IPS-11a (cell line): ENCODE results near the gene THRAP3.
"Not testable (repeated sequence)": the region's sequence is repeated elsewhere in the genome, so short reads cannot be mapped to it uniquely, and the experiment has no call there.

Source experiments
- H3K4me3 ChIP-seq: one replicate; pipeline ENCODE4 v1.5.1; 2013; ENCODE audit warnings: low read depth, low read length, control low read depth

The THRAP3 gene

GRCh38 chr1:36223996-36224536 is at the start of gene THRAP3:
THRAP3 (plus strand) TSS chr1:36224443; CDS start chr1:36282564, 58,121 bp downstream.
- peak within 1 kb of the TSS; percentile 94 for H3K4me3 ChIP-seq

- H3K4me3 ChIP-seq = no peak overlapping the region
Observed at GRCh38 chr1:36174713-36175112, 49.5 kb upstream of the THRAP3 start.

GRCh38 chr1:36175137-36176095 is 48.8 kb upstream of the THRAP3 start:
- H3K4me3 ChIP-seq = no peak overlapping the region

GRCh38 chr1:36176106-36176949 is 47.9 kb upstream of the THRAP3 start:
- no peak overlapping the region for H3K4me3 ChIP-seq

GRCh38 chr1:36177589-36178431 is 46.4 kb upstream of the THRAP3 start:
- H3K4me3 ChIP-seq = peak overlapping the region; percentile 34

- peak overlapping the region; percentile 34 for H3K4me3 ChIP-seq
Observed at GRCh38 chr1:36178471-36179219, 45.6 kb upstream of the THRAP3 start.

- H3K4me3 ChIP-seq = no peak overlapping the region
Observed at GRCh38 chr1:36179220-36179600, 45.0 kb upstream of the THRAP3 start.

- H3K4me3 ChIP-seq = no peak overlapping the region
Observed at GRCh38 chr1:36182734-36183133, 41.5 kb upstream of the THRAP3 start.

- H3K4me3 ChIP-seq = no peak overlapping the region
Observed at GRCh38 chr1:36183309-36183856, 40.9 kb upstream of the THRAP3 start.

GRCh38 chr1:36187800-36188593 is 36.2 kb upstream of the THRAP3 start:
- no peak overlapping the region for H3K4me3 ChIP-seq

GRCh38 chr1:36196805-36197204 is 27.4 kb upstream of the THRAP3 start:
- H3K4me3 ChIP-seq = not testable (repeated sequence)

- H3K4me3 ChIP-seq = no peak overlapping the region
Observed at GRCh38 chr1:36198641-36199040, 25.6 kb upstream of the THRAP3 start.

- no peak overlapping the region for H3K4me3 ChIP-seq
Observed at GRCh38 chr1:36199934-36200741, 24.1 kb upstream of the THRAP3 start.

GRCh38 chr1:36203027-36203553 is 21.2 kb upstream of the THRAP3 start:
- no peak overlapping the region for H3K4me3 ChIP-seq

- no peak overlapping the region for H3K4me3 ChIP-seq
Observed at GRCh38 chr1:36203554-36204346, 20.5 kb upstream of the THRAP3 start.

- H3K4me3 ChIP-seq = no peak overlapping the region
Observed at GRCh38 chr1:36204347-36204909, 19.8 kb upstream of the THRAP3 start.
